GM12878 (cell line): ENCODE results near the gene SMARCD1. TPM values are rescaled to one million over a fixed set of nuclear protein-coding genes. Genes with fewer than 3 reads are reported as not detected.

ENCODE experiments used
- ATAC-seq: fragments of 200-7000 bp; cut with Tn5 transposase; 3 replicates; pipeline ENCODE4 v1.9.1; 2020; ENCODE audit warnings: mild to moderate bottlenecking, moderate library complexity
- BruUV-seq: library from RNA; stranded (reverse); fragments of 400-500 nt; replicated peaks from 2 replicates; lab custom pipeline; 2021; lab: Mats Ljungman, UMichigan
- CTCF ChIA-PET: fragments of 300-600 bp; sonication (Branson Sonifier 250); formaldehyde crosslinking; extraction: SDS; loops from one replicate; lab custom pipeline; 2021; ENCODE audit warnings: inconsistent platforms; lab: Yijun Ruan, JAX
- POLR2A ChIA-PET: fragments of 350-600 bp; formaldehyde crosslinking; extraction: SDS; loops from one replicate; lab custom pipeline; 2021; ENCODE audit warnings: inconsistent platforms; lab: Charles Lee
- RAD21 ChIA-PET: fragments of 300-600 bp; sonication (Branson Sonifier 250); formaldehyde crosslinking; loops from one replicate; lab custom pipeline; 2023; ENCODE audit warnings: antibody characterized with exemption; ENCODE audit not compliant: unreplicated experiment; lab: Charles Lee
- SMC1A ChIA-PET: fragments of 300-600 bp; sonication (Branson Sonifier 250); formaldehyde crosslinking; loops from one replicate; lab custom pipeline; 2023; ENCODE audit not compliant: unreplicated experiment, uncharacterized antibody; lab: Charles Lee
- DNase-seq: peaks from one replicate; pipeline ENCODE4 v3.0.0-alpha.2; 2011; ENCODE audit warnings: low read depth, low spot score
- FAIRE-seq: peaks from 3 replicates; lab custom pipeline; 2011; peaks lifted over from hg19 to GRCh38; lab: Jason Lieb, UNC
- H2AFZ ChIP-seq: 2 replicates; pipeline ENCODE4 v1.6.0; 2011; ENCODE audit warnings: low read depth, low read length, control low read depth; ENCODE audit not compliant: control insufficient read depth
- H3K27ac ChIP-seq: 2 replicates; pipeline ENCODE4 v1.5.1; 2011; ENCODE audit warnings: control low read depth; ENCODE audit not compliant: control insufficient read depth, insufficient read depth
- H3K27me3 ChIP-seq, 2 experiments: replicated peaks in 1 of 2; 2 replicates each; pipeline versions ENCODE4 v1.6.0 to v1.6.1; 2011; ENCODE audit warnings: low read length in 1 of 2; ENCODE audit not compliant: control insufficient read depth in 2 of 2, insufficient read depth in 2 of 2
- H3K36me3 ChIP-seq, 2 experiments: 2 replicates each; pipeline ENCODE4 v1.5.1; 2011; ENCODE audit warnings: low read length in 1 of 2; ENCODE audit not compliant: control insufficient read depth in 2 of 2, insufficient read depth in 2 of 2
- H3K4me1 ChIP-seq: 2 replicates; pipeline ENCODE4 v1.6.1; 2011; ENCODE audit warnings: mild to moderate bottlenecking, low read length, moderate library complexity, mixed read lengths; ENCODE audit not compliant: control insufficient read depth, insufficient read depth
- H3K4me2 ChIP-seq: 2 replicates; pipeline ENCODE4 v1.6.0; 2011; ENCODE audit warnings: control low read depth; ENCODE audit not compliant: control insufficient read depth, insufficient read depth
- H3K4me3 ChIP-seq: fragments of 200-600 bp; sonication (generic); 2 replicates; pipeline ENCODE4 v1.5.1; 2016
- H3K79me2 ChIP-seq: 2 replicates; pipeline ENCODE4 v1.6.0; 2011; ENCODE audit warnings: low read length; ENCODE audit not compliant: control insufficient read depth, insufficient read depth
- H3K9ac ChIP-seq: 2 replicates; pipeline ENCODE4 v1.8.0; 2011; ENCODE audit warnings: low read length, control low read depth, mixed read lengths; ENCODE audit not compliant: control insufficient read depth, insufficient read depth
- H3K9me3 ChIP-seq: replicated peaks from 3 replicates; pipeline ENCODE4 v1.5.1; 2011; ENCODE audit warnings: mild to moderate bottlenecking, low read length; ENCODE audit not compliant: control insufficient read depth, insufficient read depth
- H4K20me1 ChIP-seq: 2 replicates; pipeline ENCODE4 v1.6.0; 2011; ENCODE audit not compliant: control insufficient read depth, insufficient read depth
- BHLHE40 ChIP-seq, 2 experiments: fragments of 450-650 bp in 1 of 2; IDR thresholded peaks; 2 replicates each; pipeline ENCODE4 v1.6.1; 2011 to 2017; ENCODE audit warnings: low read depth in 2 of 2, borderline replicate concordance in 1 of 2, improper control_type of control experiment in 1 of 2, low read length in 1 of 2, mild to moderate bottlenecking in 1 of 2
- NR2F1 ChIP-seq: fragments of 450-650 bp; conservative IDR thresholded peaks from 2 replicates; pipeline ENCODE4 v1.6.1; 2017; ENCODE audit warnings: mild to moderate bottlenecking
- TCF12 ChIP-seq: IDR thresholded peaks from 2 replicates; pipeline ENCODE4 v1.6.1; 2011; ENCODE audit warnings: low read depth, mild to moderate bottlenecking, low read length
- WGBS: methylation state at CpG from one replicate; pipeline ENCODE4 v1.1.6; 2016; ENCODE audit warnings: low lambda C conversion rate; ENCODE audit not compliant: insufficient replicate concordance, insufficient coverage; ENCODE audit errors: missing lambda C conversion rate; 5-methylcytosine and 5-hydroxymethylcytosine counted together
- in situ Hi-C: fragments of 300-500 bp; cut with MboI; formaldehyde crosslinking; loops from 9 replicates; pipeline ENCODE4 v1.14.3; 2018; ENCODE audit warnings: mixed read lengths
- intact Hi-C: fragments of 100-400 bp; cut with micrococcal nuclease; formaldehyde crosslinking; loops from one replicate; pipeline ENCODE4 v1.14.2; 2022; ENCODE audit not compliant: unreplicated experiment
- polyA plus RNA-seq, 11 experiments: library from polyadenylated mRNA; depleted of rRNA in 4 of 11; unstranded in 6 of 11; stranded (reverse) in 5 of 11; fragments of >200 nt; fragmentation: Nextera tagmentation in 4 of 11; fragmentation: Illumina TruSeq in 1 of 11; extraction: Ambion mirVana in 4 of 11; extraction: Trizol in 1 of 11; gene quantifications; 1 replicate in 1 of 11; 2 replicates in 10 of 11; pipeline versions ENCODE4 v1.2.1 to v1.2.3, GENCODE V29; 2011 to 2016; ENCODE audit warnings: inconsistent platforms in 2 of 11, missing spikeins in 2 of 11, low read depth in 1 of 11
- total RNA-seq, 4 experiments: library from RNA; depleted of rRNA in 3 of 4; stranded (reverse); fragments of >200 nt in 3 of 4; fragmentation: Illumina TruSeq in 1 of 4; extraction: Trizol in 1 of 4; gene quantifications; 2 replicates each; pipeline versions ENCODE4 v1.2.1 to v1.2.3, GENCODE V29; 2013 to 2021
- TF ChIP-seq, protein P1 (sequence below): fragments of 450-650 bp; IDR thresholded peaks from 2 replicates; pipeline ENCODE4 v1.6.1; 2016; ENCODE audit warnings: mild to moderate bottlenecking
- TF ChIP-seq, protein P2 (sequence below): fragments of 150-350 bp; IDR thresholded peaks from 2 replicates; pipeline ENCODE4 v1.6.1; 2014; ENCODE audit warnings: mild to moderate bottlenecking, low read depth, low read length
- TF ChIP-seq, protein P3 (sequence below): fragments of 450-650 bp; IDR thresholded peaks from 2 replicates; pipeline ENCODE4 v1.6.1; 2018; ENCODE audit warnings: borderline replicate concordance, mild to moderate bottlenecking; ENCODE audit not compliant: partially characterized antibody

The SMARCD1 gene
- total and polyA plus RNA-seq, 10 of the 15 experiments (the other 5 are each of a cell fraction or from before 2014, with no cell fraction given): 1.4 to 92.4 (median 58.9) TPM

DNA sequence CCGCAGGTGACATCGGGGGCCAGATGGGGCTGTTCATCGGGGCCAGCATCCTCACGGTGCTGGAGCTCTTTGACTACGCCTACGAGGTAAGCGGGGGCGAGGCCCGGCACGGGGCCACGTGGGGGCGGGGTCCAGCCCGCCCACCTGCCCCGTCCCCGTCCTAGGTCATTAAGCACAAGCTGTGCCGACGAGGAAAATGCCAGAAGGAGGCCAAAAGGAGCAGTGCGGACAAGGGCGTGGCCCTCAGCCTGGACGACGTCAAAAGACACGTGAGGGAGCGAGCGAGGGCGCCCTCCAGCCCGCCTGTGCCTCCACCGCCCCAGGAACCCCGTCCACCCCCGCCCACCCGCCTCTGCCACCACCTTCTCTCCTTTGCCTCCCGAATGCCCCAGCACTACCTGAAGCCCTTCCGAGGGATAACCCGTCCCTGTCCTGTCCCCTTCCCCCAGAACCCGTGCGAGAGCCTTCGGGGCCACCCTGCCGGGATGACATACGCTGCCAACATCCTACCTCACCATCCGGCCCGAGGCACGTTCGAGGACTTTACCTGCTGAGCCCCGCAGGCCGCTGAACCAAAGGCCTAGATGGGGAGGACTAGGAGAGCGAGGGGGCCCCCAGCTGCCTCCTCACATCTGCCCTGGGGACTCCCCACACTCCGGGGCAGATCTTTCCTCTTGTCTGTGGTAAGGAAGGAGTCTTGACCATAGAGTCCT is 3.9 kb upstream of the SMARCD1 start:
- DNase-seq: no peak
- intact Hi-C loops: no loop called here
- Histone ChIP-seq H3K79me2 (peaks cover 9% of the 10 kb centered on the region), H3K27ac (no peak overlapping the region), H3K9me3 (no peaks in the 10 kb centered on the region), H3K4me2 (no peak overlapping the region), H2AFZ (no peak overlapping the region), H3K36me3 (no peaks in the 10 kb centered on the region), H3K4me1 (no peaks in the 10 kb centered on the region; the same call in 1 of the 2 replicates), H3K9ac (no peak overlapping the region), H3K27me3 (no peaks in the 10 kb centered on the region; a peak in 1 of 4 replicates), H3K4me3 (no peak overlapping the region), H4K20me1 (no peaks in the 10 kb centered on the region)
- in situ Hi-C loops: loop anchor here (5.0 kb wide), 1 partner anchor 231 kb away; no protein-coding TSS in a partner anchor
- TF ChIP-seq BHLHE40 (IDR thresholded peaks at IDR 0.05; ENCODE audit: borderline replicate concordance in 1 of 2, low read depth in 2 of 2, low read length in 1 of 2) (0 out of 4 replicates have a peak, but pooled peaks of 1 of the 2 experiments have one; percentile 20), NR2F1 (0 out of 2 replicates have a peak, but pooled peaks have one; percentile 28), TCF12 (no peak)
- TF ChIP-seq, protein P1, sequence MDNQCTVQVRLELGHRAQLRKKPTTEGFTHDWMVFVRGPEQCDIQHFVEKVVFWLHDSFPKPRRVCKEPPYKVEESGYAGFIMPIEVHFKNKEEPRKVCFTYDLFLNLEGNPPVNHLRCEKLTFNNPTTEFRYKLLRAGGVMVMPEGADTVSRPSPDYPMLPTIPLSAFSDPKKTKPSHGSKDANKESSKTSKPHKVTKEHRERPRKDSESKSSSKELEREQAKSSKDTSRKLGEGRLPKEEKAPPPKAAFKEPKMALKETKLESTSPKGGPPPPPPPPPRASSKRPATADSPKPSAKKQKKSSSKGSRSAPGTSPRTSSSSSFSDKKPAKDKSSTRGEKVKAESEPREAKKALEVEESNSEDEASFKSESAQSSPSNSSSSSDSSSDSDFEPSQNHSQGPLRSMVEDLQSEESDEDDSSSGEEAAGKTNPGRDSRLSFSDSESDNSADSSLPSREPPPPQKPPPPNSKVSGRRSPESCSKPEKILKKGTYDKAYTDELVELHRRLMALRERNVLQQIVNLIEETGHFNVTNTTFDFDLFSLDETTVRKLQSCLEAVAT: no peak
- TF ChIP-seq, protein P2, sequence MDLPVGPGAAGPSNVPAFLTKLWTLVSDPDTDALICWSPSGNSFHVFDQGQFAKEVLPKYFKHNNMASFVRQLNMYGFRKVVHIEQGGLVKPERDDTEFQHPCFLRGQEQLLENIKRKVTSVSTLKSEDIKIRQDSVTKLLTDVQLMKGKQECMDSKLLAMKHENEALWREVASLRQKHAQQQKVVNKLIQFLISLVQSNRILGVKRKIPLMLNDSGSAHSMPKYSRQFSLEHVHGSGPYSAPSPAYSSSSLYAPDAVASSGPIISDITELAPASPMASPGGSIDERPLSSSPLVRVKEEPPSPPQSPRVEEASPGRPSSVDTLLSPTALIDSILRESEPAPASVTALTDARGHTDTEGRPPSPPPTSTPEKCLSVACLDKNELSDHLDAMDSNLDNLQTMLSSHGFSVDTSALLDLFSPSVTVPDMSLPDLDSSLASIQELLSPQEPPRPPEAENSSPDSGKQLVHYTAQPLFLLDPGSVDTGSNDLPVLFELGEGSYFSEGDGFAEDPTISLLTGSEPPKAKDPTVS: no peak
- TF ChIP-seq, protein P3, sequence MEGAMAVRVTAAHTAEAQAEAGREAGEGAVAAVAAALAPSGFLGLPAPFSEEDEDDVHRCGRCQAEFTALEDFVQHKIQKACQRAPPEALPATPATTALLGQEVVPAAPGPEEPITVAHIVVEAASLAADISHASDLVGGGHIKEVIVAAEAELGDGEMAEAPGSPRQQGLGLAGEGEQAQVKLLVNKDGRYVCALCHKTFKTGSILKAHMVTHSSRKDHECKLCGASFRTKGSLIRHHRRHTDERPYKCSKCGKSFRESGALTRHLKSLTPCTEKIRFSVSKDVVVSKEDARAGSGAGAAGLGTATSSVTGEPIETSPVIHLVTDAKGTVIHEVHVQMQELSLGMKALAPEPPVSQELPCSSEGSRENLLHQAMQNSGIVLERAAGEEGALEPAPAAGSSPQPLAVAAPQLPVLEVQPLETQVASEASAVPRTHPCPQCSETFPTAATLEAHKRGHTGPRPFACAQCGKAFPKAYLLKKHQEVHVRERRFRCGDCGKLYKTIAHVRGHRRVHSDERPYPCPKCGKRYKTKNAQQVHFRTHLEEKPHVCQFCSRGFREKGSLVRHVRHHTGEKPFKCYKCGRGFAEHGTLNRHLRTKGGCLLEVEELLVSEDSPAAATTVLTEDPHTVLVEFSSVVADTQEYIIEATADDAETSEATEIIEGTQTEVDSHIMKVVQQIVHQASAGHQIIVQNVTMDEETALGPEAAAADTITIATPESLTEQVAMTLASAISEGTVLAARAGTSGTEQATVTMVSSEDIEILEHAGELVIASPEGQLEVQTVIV: no peak
- ChIA-PET POLR2A (interaction anchor here (0.5 kb wide), 1 partner anchor 66 kb away, joined by 3 read pairs; no protein-coding TSS in a partner anchor), CTCF (interaction anchor here (0.6 to 4.6 kb wide), 4 partner anchors 30 to 441 kb away, joined by 3 to 17 read pairs (median 10); partner anchors contain the start of gene COX14), RAD21 (interaction anchor here (1.2 kb wide), 1 partner anchor 95 kb away, joined by 3 read pairs; no protein-coding TSS in a partner anchor), SMC1A (interaction anchor here (1.0 kb wide), 1 partner anchor 95 kb away, joined by 3 read pairs; no protein-coding TSS in a partner anchor)
- no peak for ATAC-seq
- WGBS: 54% methylated on average over 19 of the region's 46 CpGs
- BruUV-seq: no TSS peak
- no peak for FAIRE-seq
